Mesothelial cell of epicardium (in vitro differentiated cells): ENCODE data around the gene HDAC11. TPM values are rescaled to one million over a fixed set of nuclear protein-coding genes. Genes with fewer than 3 reads are reported as not detected.
A peak's percentile ranks its signal among the peaks of the same experiment; 100 is the strongest.

ENCODE experiments used
- DNase-seq, 2 experiments: peaks; one replicate each; pipeline ENCODE4 v3.0.0; 2021; ENCODE audit warnings: low spot score in 2 of 2; ENCODE audit not compliant: unreplicated experiment in 2 of 2
- H3K27ac Mint-ChIP-seq: 2 replicates; pipeline ENCODE4 v1.8.0; 2021; ENCODE audit warnings: mixed read lengths
- H3K27me3 Mint-ChIP-seq: 2 replicates; pipeline ENCODE4 v1.8.0; 2021; ENCODE audit warnings: low read depth, mixed read lengths
- H3K36me3 Mint-ChIP-seq: 2 replicates; pipeline ENCODE4 v1.8.0; 2021; ENCODE audit warnings: mixed read lengths
- H3K4me1 Mint-ChIP-seq: 2 replicates; pipeline ENCODE4 v1.8.0; 2021; ENCODE audit warnings: mixed read lengths
- H3K4me3 Mint-ChIP-seq: 2 replicates; pipeline ENCODE4 v1.8.0; 2021; ENCODE audit warnings: mild to moderate bottlenecking, moderate library complexity, mixed read lengths
- H3K9me3 Mint-ChIP-seq: 2 replicates; pipeline ENCODE4 v1.8.0; 2021; ENCODE audit warnings: mixed read lengths
- total RNA-seq: library from RNA; stranded (reverse); gene quantifications from 3 replicates; pipeline ENCODE4 v1.2.1, GENCODE V29; 2021
- TF ChIP-seq, protein P1 (sequence below): fragments of 200-600 bp; sonication (generic); IDR thresholded peaks from one replicate; pipeline ENCODE4 v1.5.0; 2021; ENCODE audit warnings: antibody characterized with exemption; ENCODE audit not compliant: unreplicated experiment

Gene HDAC11
- total RNA-seq, 1 donor from 2014 or later, result 16.4 TPM

DNA sequence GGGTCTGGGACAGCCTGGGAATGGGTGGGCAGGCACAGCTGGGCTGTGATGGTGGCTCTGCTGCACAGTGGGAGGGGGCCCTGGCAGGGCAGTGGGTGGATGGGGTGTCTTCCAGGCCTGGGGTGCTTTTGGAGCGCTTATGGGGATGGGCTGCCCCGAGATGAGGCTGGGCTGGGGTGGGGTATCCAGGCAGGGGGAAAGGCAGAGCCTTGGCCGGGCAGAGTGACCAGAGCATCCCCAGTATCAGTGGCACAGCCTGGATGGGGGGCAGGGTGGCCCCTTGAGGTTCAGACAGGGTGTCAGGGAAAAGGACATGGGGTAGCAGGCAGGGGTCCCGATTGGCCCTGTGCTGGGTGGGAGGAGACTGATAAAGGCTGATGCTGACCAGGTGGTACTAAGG is 26.6 kb downstream of the HDAC11 start:
- peaks cover 3% of the 10 kb centered on the region for H3K36me3 Mint-ChIP-seq
- H3K27me3 Mint-ChIP-seq, result no peaks in the 10 kb centered on the region

DNA sequence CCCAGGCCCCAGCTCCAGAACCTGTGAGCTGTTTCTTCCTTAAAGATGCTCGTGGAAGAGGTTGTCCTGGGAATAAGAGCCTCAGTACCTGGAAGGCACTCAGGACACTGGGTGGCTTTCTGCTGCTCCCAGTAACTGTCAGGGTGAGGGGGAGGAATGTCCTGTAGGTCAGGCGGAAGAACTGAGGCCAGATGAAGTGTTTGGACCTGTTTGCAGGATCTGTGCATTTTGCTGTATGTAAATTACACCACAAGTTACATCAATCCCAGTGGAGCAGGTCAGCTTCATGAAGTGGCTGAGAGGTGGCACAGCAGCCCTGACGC is 27.1 kb downstream of the HDAC11 start:
- no peak overlapping the region for H3K4me3 Mint-ChIP-seq
- H3K4me1 Mint-ChIP-seq, result peaks cover 15% of the 10 kb centered on the region
- TF ChIP-seq, protein P1, sequence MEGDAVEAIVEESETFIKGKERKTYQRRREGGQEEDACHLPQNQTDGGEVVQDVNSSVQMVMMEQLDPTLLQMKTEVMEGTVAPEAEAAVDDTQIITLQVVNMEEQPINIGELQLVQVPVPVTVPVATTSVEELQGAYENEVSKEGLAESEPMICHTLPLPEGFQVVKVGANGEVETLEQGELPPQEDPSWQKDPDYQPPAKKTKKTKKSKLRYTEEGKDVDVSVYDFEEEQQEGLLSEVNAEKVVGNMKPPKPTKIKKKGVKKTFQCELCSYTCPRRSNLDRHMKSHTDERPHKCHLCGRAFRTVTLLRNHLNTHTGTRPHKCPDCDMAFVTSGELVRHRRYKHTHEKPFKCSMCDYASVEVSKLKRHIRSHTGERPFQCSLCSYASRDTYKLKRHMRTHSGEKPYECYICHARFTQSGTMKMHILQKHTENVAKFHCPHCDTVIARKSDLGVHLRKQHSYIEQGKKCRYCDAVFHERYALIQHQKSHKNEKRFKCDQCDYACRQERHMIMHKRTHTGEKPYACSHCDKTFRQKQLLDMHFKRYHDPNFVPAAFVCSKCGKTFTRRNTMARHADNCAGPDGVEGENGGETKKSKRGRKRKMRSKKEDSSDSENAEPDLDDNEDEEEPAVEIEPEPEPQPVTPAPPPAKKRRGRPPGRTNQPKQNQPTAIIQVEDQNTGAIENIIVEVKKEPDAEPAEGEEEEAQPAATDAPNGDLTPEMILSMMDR, result no peak
- H3K27ac Mint-ChIP-seq, result peak overlapping the region; percentile 72
- no peaks in the 10 kb centered on the region for H3K27me3 Mint-ChIP-seq
- DNase-seq, result no peak
- peaks cover 4% of the 10 kb centered on the region for H3K9me3 Mint-ChIP-seq
- H3K36me3 Mint-ChIP-seq, result peaks cover 3% of the 10 kb centered on the region

More for the DNA sequence above, 26.6 kb downstream of the HDAC11 start:
- peak overlapping the region; percentile 72 for H3K27ac Mint-ChIP-seq
- H3K9me3 Mint-ChIP-seq, result peaks cover 3% of the 10 kb centered on the region
- TF ChIP-seq, protein P1, result no peak
- DNase-seq, result no peak
- no peak overlapping the region for H3K4me3 Mint-ChIP-seq
- peaks cover 15% of the 10 kb centered on the region for H3K4me1 Mint-ChIP-seq

DNA sequence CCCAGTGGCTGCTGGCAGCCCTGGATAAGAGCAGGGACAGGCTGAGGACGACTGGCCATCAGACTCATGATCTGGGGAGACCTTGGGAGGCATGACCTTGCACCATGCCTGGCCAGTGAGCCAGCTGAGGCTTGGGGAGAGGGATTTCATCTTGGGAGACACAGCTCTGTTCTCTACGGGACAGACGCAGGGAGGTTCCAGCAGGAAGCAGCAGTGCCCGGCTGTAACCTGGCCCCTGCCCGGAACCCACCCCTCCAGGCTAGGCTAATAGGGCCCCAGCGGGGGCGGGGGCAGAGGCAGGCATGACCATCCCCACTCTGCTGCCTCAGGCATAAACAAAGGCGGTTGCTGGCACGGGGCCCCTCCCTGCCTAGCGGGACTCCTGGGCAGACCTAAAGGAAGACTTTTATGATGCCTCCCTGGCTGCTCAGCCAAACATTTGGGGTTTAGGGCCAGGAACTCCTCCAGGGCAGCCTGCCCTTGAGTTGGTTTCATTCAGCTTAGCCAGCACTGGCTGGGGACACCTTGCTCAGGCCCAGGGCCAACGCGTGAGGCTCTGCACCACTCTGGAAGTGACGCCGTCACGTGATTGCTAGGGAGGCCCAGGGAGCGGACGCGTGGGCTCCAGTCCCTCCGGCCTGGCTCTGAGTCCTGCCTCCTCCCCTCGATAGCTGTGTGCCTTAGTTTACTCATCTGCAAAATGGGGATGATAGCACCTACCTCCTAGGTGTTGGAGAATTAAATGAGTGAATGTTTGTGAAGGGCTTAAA is 27.6 kb downstream of the HDAC11 start:
- H3K4me3 Mint-ChIP-seq, result no peak overlapping the region
- no peak for DNase-seq
- H3K9me3 Mint-ChIP-seq, result peaks cover 4% of the 10 kb centered on the region
- H3K36me3 Mint-ChIP-seq, result peaks cover 3% of the 10 kb centered on the region
- TF ChIP-seq, protein P1, result no peak
- H3K4me1 Mint-ChIP-seq, result peaks cover 15% of the 10 kb centered on the region
- peak overlapping the region; percentile 72 for H3K27ac Mint-ChIP-seq
- H3K27me3 Mint-ChIP-seq, result no peaks in the 10 kb centered on the region

DNA sequence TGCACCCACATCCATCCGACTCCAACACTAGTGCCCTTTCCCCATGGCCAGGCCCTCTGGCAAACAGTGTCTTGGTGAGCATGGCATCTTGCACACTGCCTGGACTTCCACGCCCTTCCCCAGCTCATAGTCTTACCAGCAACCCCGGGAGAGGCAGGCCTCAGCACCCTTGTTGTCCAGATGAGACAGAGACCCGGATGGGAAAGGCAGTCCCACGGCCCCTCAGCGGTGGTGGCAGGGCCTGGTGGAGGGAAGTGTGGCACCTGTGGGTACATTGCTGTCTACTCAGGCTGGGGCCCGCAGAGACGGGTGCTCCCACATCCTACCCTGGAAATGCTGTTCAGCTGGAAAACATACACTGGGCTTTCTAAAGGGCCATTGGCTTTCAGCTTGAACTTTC is 28.4 kb downstream of the HDAC11 start:
- Mint-ChIP-seq H3K4me1 (peaks cover 17% of the 10 kb centered on the region), H3K36me3 (no peaks in the 10 kb centered on the region), H3K9me3 (peaks cover 4% of the 10 kb centered on the region), H3K27ac (no peak overlapping the region), H3K4me3 (no peak overlapping the region), H3K27me3 (no peaks in the 10 kb centered on the region)
- DNase-seq, result no peak
- TF ChIP-seq, protein P1, result no peak

DNA sequence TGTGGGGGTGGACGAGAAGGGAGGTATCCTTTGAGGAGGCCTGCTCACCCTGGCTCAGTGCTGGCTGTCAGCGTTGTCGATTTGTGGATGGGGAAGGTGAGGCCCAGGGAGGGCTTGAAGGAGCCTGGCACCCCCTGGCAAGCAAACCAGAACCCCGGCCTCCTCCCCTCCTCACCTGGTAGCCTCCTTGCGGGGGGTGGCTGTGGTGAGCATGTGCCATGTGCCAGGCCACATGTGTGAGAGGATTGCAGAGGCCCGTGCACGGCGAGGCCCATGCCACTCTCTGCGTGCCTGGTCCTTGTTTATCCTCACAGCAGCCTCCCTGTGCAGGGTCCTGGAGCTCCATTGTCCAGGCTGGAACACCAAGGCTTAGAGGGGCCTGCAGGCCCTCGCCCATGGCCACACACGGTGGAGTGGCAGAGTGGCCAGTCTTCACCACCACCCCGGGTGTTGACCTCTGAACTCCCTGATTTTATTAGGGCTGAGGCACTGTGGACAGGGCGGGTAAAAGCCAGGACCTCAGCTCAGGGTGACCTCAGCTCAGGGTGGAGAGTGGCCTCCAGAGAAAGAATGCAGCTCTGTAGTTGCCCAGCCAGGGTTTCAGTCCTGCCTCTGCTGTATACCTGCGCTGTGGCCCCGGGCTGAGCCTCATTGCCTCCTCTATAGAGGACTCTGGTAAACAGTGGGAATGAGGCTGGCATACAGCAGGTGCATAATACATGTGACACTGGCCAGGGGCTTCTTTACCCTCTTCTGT is 29.1 kb downstream of the HDAC11 start:
- TF ChIP-seq, protein P1, result no peak
- H3K4me3 Mint-ChIP-seq, result no peak overlapping the region
- H3K9me3 Mint-ChIP-seq, result peaks cover 4% of the 10 kb centered on the region
- H3K27me3 Mint-ChIP-seq, result no peaks in the 10 kb centered on the region
- peaks cover 23% of the 10 kb centered on the region for H3K4me1 Mint-ChIP-seq
- no peak overlapping the region for H3K27ac Mint-ChIP-seq
- H3K36me3 Mint-ChIP-seq, result no peaks in the 10 kb centered on the region
- no peak for DNase-seq
